ENCODE results near the gene PRKG1.
"Not testable (repeated sequence)": the region's sequence is repeated elsewhere in the genome, so short reads cannot be mapped to it uniquely, and the experiment has no call there.

PRKG1 gene

GRCh38 chr10:52031771-52032170 lies 957.5 kb downstream of the PRKG1 start:
- Histone ChIP-seq H3K4me2 (ENCODE audit: low read depth, low read length, poor library complexity, severe bottlenecking) (no peak overlapping the region), H3K9ac (ENCODE audit: low read depth, low read length, poor library complexity, severe bottlenecking) (no peak overlapping the region)
- TF ChIP-seq CTCF (conservative IDR thresholded peaks at IDR 0.05; ENCODE audit: low read length) (no peak), EZH2phosphoT487 (IDR thresholded peaks at IDR 0.05; ENCODE audit: borderline replicate concordance) (no peak)

GRCh38 chr10:52032681-52033629 lies 958.7 kb downstream of the PRKG1 start:
- H3K79me2 ChIP-seq (ENCODE audit: insufficient read depth, low read length) = no peaks in the 10 kb centered on the region
- H3K36me3 ChIP-seq (ENCODE audit: insufficient read depth, low read length) = no peaks in the 10 kb centered on the region
- H3K9me2 ChIP-seq (replicated peaks; ENCODE audit: low read depth, low read length) = no peaks in the 10 kb centered on the region
- H3K4me3 ChIP-seq (ENCODE audit: low read length, poor library complexity, severe bottlenecking) = no peak overlapping the region
- H3K9me3 ChIP-seq (ENCODE audit: insufficient read depth, low read depth, low read length) = no peaks in the 10 kb centered on the region
- no peaks in the 10 kb centered on the region for H3K4me1 ChIP-seq (ENCODE audit: insufficient read depth, low read length, poor library complexity, severe bottlenecking)
- no peaks in the 10 kb centered on the region for H3K27me3 ChIP-seq (ENCODE audit: insufficient read depth, low read length, poor library complexity, severe bottlenecking)
- no peaks in the 10 kb centered on the region for H4K20me1 ChIP-seq (ENCODE audit: insufficient read depth, low read length, poor library complexity, severe bottlenecking)
- no peak overlapping the region for H2AFZ ChIP-seq (ENCODE audit: low read length)
- no peak overlapping the region for H3K4me2 ChIP-seq (ENCODE audit: low read depth, low read length, poor library complexity, severe bottlenecking)
- TF ChIP-seq CTCF (conservative IDR thresholded peaks at IDR 0.05; ENCODE audit: low read length) = no peak
- no peaks in the 10 kb centered on the region for H3F3A ChIP-seq (ENCODE audit: low read depth)
- H3K9ac ChIP-seq (ENCODE audit: low read depth, low read length, poor library complexity, severe bottlenecking) = no peak overlapping the region

More at GRCh38 chr10:52031771-52032170, 957.5 kb downstream of the PRKG1 start:
- H3K27me3 ChIP-seq (ENCODE audit: insufficient read depth, low read length, poor library complexity, severe bottlenecking) = no peaks in the 10 kb centered on the region
- H3F3A ChIP-seq (ENCODE audit: low read depth) = no peaks in the 10 kb centered on the region
- H3K79me2 ChIP-seq (ENCODE audit: insufficient read depth, low read length) = no peaks in the 10 kb centered on the region
- H2AFZ ChIP-seq (ENCODE audit: low read length) = no peak overlapping the region
- no peaks in the 10 kb centered on the region for H3K9me3 ChIP-seq (ENCODE audit: insufficient read depth, low read depth, low read length)
- H3K9me2 ChIP-seq (replicated peaks; ENCODE audit: low read depth, low read length) = no peaks in the 10 kb centered on the region
- H3K36me3 ChIP-seq (ENCODE audit: insufficient read depth, low read length) = no peaks in the 10 kb centered on the region
- H4K20me1 ChIP-seq (ENCODE audit: insufficient read depth, low read length, poor library complexity, severe bottlenecking) = no peaks in the 10 kb centered on the region
- no peak overlapping the region for H3K4me3 ChIP-seq (ENCODE audit: low read length, poor library complexity, severe bottlenecking)
- H3K4me1 ChIP-seq (ENCODE audit: insufficient read depth, low read length, poor library complexity, severe bottlenecking) = no peaks in the 10 kb centered on the region

- not testable (repeated sequence) for H3K4me3 ChIP-seq (ENCODE audit: low read length, poor library complexity, severe bottlenecking); H3K9ac ChIP-seq (ENCODE audit: low read depth, low read length, poor library complexity, severe bottlenecking)
Observed at GRCh38 chr10:52039002-52039793, 964.9 kb downstream of the PRKG1 start.

More at GRCh38 chr10:52039002-52039793, 964.9 kb downstream of the PRKG1 start:
- H3K4me2 ChIP-seq (ENCODE audit: low read depth, low read length, poor library complexity, severe bottlenecking); H3K79me2 ChIP-seq (ENCODE audit: insufficient read depth, low read length); H3K27me3 ChIP-seq (ENCODE audit: insufficient read depth, low read length, poor library complexity, severe bottlenecking); H3K9me3 ChIP-seq (ENCODE audit: insufficient read depth, low read depth, low read length); H2AFZ ChIP-seq (ENCODE audit: low read length); H3F3A ChIP-seq (ENCODE audit: low read depth); H4K20me1 ChIP-seq (ENCODE audit: insufficient read depth, low read length, poor library complexity, severe bottlenecking); H3K4me1 ChIP-seq (ENCODE audit: insufficient read depth, low read length, poor library complexity, severe bottlenecking); H3K36me3 ChIP-seq (ENCODE audit: insufficient read depth, low read length); H3K9me2 ChIP-seq (replicated peaks; ENCODE audit: low read depth, low read length): not testable (repeated sequence)

Measured in Loucy (cell line).